Activated CD4-positive, alpha-beta T cell treated with anti-CD3 and anti-CD28 coated beads for 4 hours (primary cell): ENCODE data around the gene THOC6.
A peak's percentile ranks its signal among the peaks of the same experiment; 100 is the strongest.
"Not testable (repeated sequence)": the region's sequence is repeated elsewhere in the genome, so short reads cannot be mapped to it uniquely, and the experiment has no call there.

ENCODE experiments used
- DNase-seq, 2 donors: peaks; one replicate each; pipeline ENCODE4 v3.0.0-alpha.2; 2020

THOC6 gene

GRCh38 chr16:3057181-3058138, 33.6 kb downstream of the THOC6 start:
- no peak for DNase-seq

GRCh38 chr16:3058139-3059030, 34.5 kb downstream of the THOC6 start:
- DNase-seq = peak; percentile 55 to 57

GRCh38 chr16:3059041-3059722, 35.3 kb downstream of the THOC6 start:
- peak; percentile 84 to 86 for DNase-seq

GRCh38 chr16:3059723-3060242, 35.9 kb downstream of the THOC6 start:
- DNase-seq = no peak

- DNase-seq = no peak
Measured at GRCh38 chr16:3060339-3061127, 36.7 kb downstream of the THOC6 start.

- no peak for DNase-seq
Measured at GRCh38 chr16:3062553-3062952, 38.7 kb downstream of the THOC6 start.

GRCh38 chr16:3063625-3064386, 40.0 kb downstream of the THOC6 start:
- no peak for DNase-seq

GRCh38 chr16:3065069-3065741, 41.4 kb downstream of the THOC6 start, which contains the start of gene IL32:
TSS of gene IL32 (plus strand) at chr16:3065640. CDS start at chr16:3065812, 172 bp downstream.
- DNase-seq = peak; percentile 71

GRCh38 chr16:3065742-3066439, 42.1 kb downstream of the THOC6 start:
- DNase-seq = peak in 1 of 2 donors; percentile 22

GRCh38 chr16:3066440-3066748, 42.6 kb downstream of the THOC6 start:
- DNase-seq = no peak

GRCh38 chr16:3068487-3068886, 44.7 kb downstream of the THOC6 start:
- DNase-seq = no peak

GRCh38 chr16:3069146-3069545, 45.3 kb downstream of the THOC6 start:
- DNase-seq = not testable (repeated sequence)

- DNase-seq = no peak
Measured at GRCh38 chr16:3070608-3071111, 46.8 kb downstream of the THOC6 start.

GRCh38 chr16:3071655-3072054, 47.8 kb downstream of the THOC6 start:
- no peak for DNase-seq

GRCh38 chr16:3072148-3072547, 48.3 kb downstream of the THOC6 start:
- DNase-seq = not testable (repeated sequence)

GRCh38 chr16:3072576-3073263, 48.9 kb downstream of the THOC6 start:
- DNase-seq = not testable (repeated sequence)

GRCh38 chr16:3073448-3073847, 49.6 kb downstream of the THOC6 start:
- DNase-seq = no peak

GRCh38 chr16:3074860-3075522, 51.2 kb downstream of the THOC6 start:
- DNase-seq = peak; percentile 61 to 73
